GM19452 (cell line): ENCODE measurements around the gene AATK.

Source experiments
- ATAC-seq: cut with Tn5 transposase; IDR thresholded peaks from one replicate; pipeline ENCODE4 v1.9.1; 2021; ENCODE audit not compliant: unreplicated experiment

AATK gene

GRCh38 chr17:81131486-81132196 is 34.4 kb downstream of the AATK start:
- ATAC-seq, result no peak

DNA sequence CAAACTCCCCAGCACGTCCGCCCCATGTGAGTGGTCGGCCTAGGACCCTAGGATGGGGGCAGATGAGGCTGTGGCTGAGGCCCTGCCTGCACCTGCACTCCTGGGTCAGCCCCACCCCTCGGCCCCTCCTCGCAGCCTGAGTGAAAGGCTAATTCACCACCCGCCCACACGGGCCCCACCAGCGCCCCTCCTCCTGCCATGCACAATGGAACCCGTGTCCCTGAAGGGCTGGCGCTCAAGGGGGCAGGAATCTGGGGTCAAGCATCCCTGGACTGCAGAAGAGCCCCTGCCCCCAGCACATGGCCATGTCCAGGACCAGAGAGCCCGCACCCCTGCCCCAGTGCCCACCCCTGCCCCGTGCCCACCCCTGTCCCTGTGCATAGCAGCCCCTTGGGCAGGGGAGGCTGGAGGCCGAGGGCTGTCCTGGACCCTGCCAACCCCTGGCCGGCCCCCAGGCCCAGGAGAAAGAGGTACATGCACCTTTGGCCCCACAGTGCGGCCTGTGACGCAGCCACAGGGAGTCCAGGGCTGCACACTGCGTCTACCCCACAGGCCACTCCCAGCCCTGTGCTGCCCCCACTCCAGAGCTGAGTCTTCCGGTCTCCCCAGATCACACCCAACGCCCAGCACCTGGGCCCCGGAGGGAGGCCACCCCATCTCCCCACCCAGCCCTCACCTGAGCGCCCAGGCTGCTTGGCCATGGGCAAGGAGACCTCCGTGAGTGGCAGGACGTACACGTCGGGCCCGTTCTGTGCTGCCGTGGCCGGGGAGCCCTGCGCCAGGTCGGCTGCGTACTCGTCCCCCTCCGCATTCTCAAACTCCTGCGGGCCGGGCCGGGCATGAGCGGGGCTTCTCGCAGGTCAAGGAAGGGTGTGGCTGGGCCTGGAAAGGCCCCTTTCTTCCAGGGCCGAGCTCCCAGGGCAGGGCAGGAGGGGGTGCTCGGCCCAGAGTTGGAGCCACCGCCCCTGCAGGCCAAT is 35.3 kb downstream of the AATK start:
- ATAC-seq, result no peak

DNA sequence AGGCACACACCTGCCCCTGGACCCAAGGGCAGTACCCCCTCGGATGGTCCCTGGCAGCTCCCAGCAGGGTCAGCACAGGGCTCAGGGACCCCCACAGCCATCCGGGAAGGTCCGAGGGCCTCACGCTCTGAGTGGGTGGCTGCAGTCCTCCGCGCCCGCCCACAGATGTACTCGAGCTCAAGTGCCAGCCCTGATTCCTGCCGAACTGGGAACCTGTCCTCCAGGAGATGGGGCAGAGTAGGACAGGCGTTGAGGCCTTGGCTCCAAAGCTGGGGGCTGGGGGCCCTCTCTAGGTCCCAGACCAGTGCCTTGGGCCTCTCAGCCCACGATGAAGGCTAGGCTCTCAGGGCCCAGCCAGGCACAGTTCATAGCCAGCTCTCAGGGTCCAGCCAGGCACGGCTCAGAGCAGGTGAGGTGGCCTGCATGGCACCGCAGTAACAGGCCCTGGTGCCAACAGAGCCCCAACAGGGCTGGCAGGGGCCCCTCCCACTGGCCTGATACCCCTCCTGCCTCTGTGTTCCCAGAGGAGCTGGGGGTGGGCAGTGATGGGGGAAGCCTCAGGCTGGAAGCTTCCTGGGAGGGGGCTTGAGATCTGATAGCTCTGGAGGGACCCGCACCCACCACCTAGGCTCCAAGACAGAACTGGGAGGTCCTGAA is 36.2 kb downstream of the AATK start:
- no peak for ATAC-seq

DNA sequence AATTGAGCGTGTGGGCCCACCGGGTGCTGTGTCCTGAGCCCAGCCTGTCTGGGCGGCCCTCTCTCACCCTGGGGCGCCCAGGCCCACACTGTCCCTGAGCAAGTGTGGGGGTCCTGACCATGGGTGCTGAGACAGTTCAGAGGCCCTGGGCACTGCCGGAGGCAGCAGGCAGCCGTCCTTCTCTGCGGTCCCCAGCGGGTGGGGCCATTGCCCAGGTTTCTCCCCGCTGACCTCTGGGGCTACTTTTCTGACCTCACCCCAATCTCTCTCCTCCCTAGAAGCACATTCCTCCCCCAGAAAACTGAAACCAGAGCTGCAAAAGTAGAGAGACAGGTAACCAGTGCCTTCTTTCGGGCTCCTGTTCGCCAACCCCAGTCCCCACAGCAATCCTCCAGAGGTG is 36.7 kb downstream of the AATK start:
- ATAC-seq, result no peak

- ATAC-seq, result no peak
These were observed 37.2 kb downstream of the AATK start for GRCh38 chr17:81128774-81129173.

DNA sequence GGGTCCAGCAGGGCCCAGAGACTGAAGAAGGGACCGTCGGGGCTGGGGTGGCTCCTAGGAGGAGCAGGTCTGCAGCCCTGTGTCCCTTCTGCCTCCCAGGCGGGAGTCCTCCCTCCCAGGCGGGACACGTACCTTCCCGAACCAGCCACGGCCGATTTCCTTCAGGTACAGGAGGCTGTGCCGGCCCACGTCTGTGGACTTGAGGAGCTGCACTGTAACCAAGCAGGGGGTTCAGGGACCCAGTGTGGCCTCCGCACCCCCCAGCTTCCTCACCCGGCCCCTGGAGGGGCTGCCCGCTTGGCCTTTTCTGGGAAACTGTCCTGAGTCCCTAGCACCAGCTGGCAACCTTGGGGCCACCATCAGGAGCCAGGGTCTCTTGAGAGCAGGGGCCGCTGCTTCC is 37.7 kb downstream of the AATK start:
- ATAC-seq, result no peak

GRCh38 chr17:81127526-81128177 is 38.4 kb downstream of the AATK start:
- no peak for ATAC-seq

- ATAC-seq, result no peak
These were observed 38.9 kb downstream of the AATK start for GRCh38 chr17:81127133-81127455.

DNA sequence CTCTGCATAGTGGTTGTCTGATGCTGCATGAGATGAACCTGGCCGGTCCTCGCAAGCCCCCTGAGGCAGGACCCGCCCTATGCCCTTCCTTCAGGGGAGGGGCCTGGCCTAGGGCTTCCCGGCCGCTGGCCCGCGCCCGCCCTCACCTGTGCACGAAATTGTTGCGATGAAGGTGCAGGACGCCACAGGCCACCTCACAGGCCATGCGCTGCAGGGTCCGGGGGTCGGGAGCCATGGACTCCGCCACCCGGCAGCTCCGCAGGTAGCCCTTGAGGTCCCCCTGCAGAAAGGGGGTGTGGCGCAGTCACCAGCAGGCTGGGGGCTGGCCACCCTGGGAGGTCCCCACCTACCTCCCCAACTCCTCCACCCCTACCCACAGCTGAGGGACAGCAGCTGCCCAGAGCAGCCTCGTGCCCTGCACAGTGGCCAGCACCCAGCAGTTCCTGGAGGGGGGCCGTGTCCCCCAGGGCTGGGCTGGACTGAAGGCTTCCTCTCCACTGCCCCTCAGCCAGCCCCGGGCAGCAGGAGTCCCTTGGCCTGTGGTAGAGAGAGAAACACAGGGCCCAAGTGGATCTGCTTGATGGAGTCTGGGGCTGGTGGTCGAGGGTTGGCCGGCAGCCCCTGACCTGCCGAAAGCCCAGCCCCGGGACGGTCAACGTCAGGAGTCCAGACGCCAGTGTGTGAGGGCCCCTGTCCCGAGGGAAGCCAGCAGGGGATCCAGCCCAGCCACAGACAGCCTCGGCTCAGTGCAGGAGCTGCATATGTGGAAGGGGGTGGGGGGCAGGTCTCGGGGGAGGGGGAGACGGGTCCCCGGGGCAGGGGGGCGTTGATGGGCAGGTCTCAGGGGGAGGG is 39.5 kb downstream of the AATK start:
- ATAC-seq, result no peak

GRCh38 chr17:81125573-81126081 is 40.4 kb downstream of the AATK start:
- no peak for ATAC-seq

GRCh38 chr17:81124377-81124776 is 41.6 kb downstream of the AATK start:
- ATAC-seq, result no peak

DNA sequence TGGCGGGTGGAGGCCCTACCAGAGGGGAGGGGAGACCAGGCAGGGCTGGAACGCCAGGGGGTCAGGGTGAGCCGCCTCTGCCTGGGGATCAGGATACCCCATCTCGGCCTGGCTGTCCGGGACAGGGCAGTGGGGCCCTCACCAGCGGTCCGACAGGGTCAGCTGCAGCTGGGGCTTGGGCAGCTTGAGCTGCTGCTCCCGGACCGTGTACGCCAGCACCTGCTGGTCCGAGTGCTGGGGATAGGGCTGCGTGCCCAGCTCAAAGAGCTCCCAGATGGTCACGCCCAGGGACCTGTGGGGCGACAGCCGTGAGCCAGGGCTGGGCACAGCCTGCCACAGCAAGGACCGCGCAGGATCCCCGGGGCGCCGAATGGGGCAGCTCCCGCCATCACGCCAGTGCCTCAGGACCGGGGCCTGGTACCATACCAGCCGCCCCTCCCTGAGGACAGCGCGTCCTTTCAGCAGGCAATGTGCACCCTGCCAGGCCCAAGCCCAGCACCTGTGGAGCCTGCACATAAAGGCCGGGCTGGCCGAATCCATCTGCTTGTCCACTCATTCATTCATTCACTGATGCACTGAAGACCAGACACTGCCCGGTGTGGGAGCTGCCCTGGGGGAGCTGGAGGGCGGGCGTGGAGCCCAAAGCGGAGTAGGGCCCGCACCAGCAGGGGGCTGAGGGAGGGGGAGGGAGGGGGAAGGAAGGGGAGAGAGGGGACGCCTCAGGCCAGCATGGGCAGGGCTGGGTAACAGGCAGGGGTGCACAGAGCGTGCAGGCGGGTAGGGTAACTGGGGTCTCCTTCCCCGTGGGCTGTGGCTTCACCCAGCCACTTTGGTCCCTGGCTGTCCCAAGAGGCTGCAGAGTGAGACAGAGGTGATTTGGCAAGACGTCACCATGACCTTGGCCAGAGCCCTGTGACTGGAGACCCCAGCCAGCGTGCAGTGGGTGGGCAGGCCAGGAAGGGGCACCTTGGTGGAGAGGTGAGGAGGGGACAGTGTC is 42.7 kb downstream of the AATK start:
- ATAC-seq, result no peak

GRCh38 chr17:81121841-81122733 is 43.9 kb downstream of the AATK start:
- no peak for ATAC-seq

- no peak for ATAC-seq
These were observed 45.1 kb downstream of the AATK start for GRCh38 chr17:81120695-81121621.

DNA sequence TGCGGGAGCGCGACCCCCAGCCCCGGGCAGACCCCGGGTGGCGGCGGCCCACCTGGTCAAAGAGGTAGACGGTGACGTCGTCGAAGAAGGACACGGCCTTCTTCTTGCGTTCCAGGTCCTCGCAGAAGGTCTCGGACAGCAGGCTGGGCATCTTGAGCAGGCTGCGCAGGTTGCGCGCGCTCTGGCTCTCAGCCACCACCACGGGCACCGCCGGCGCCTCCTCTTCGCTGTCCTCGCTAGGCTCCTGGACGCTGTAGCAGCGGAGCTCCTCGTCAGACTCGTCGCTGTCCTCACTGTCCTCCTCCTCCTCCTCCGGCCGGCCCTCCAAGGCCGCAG is 45.9 kb downstream of the AATK start:
- no peak for ATAC-seq

- ATAC-seq, result no peak
These were observed 46.5 kb downstream of the AATK start for GRCh38 chr17:81119223-81120148.
